22Rv1 (cell line): Measurements from ENCODE around the gene PHKB.

Experiments
- H3K27ac ChIP-seq: fragments of 450-650 bp; 2 replicates; pipeline ENCODE4 v1.5.1; 2017
- CTCF ChIP-seq: fragments of 450-650 bp; IDR thresholded peaks from 2 replicates; pipeline ENCODE4 v1.5.1; 2017; ENCODE audit warnings: mild to moderate bottlenecking
- ZFX ChIP-seq: fragments of 450-650 bp; IDR thresholded peaks from 2 replicates; pipeline ENCODE4 v1.6.1; 2017; ENCODE audit warnings: antibody characterized with exemption, borderline replicate concordance

Gene PHKB

GRCh38 chr16:47446431-47446830 lies 14.7 kb upstream of the PHKB start:
- H3K27ac ChIP-seq = no peak overlapping the region
- TF ChIP-seq ZFX = no peak

GRCh38 chr16:47448830-47449575 lies 12.1 kb upstream of the PHKB start:
- TF ChIP-seq CTCF (no peak), ZFX (no peak)
- no peak overlapping the region for H3K27ac ChIP-seq

DNA sequence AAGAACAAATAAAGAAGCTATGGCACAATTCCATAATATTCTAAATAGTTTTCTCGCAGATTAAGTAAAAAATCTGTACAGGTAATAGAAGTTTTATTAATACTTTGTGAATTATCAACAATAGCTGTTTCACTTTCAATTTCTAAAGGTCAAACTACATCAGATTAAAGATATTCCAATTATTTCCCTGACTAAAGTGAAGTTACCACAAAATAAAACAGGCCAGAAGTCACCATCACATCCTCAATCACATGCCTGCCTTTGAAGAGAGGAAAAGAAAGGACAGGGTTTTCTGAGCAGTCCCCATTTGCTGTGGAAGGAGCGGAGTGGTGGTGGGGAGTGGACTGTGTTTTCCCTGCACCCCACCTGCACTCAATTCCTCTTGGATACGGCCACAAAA lies 11.3 kb upstream of the PHKB start:
- H3K27ac ChIP-seq = no peak overlapping the region
- TF ChIP-seq ZFX (no peak), CTCF (no peak)

DNA sequence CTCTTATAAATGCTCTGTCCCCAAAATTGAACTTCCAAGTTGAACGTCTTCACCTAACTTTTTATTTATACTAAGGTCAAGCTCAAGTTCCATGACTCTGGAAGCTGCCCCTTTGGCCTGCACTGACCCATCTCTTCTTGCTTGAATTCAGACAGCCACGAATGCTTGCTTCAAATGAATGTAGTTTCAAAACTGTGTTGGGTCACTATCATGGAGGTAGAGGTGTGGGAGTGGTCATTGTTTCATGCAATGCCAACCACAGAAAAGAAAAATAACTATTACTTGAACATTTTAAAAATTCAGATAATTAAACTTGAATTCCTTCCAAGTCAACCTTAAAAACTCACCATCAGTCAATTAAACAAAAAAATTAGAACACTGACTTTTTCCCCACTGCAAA lies 2.8 kb upstream of the PHKB start:
- no peak overlapping the region for H3K27ac ChIP-seq
- TF ChIP-seq CTCF = no peak
- no peak for TF ChIP-seq ZFX

GRCh38 chr16:47459603-47460002 lies 1.5 kb upstream of the PHKB start:
- H3K27ac ChIP-seq = no peak overlapping the region
- TF ChIP-seq ZFX = no peak
- TF ChIP-seq CTCF = no peak

DNA sequence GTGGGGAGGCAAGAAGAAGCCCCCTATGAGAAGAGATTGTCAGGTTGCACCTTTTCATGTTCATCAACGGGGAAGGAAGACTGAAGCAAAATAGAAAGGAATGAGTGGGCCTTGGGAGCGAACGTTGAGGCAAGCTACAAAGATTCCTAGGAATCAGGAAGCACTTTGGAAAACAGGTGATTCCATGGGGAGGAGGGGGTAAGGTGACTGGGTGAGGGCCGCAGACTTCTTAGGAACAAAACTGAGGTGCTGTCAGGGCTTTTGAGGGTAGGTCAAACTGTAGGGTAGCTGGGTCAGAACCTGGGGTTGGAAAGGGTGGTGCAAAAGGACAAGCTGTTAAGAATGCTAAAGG lies 796 bp upstream of the PHKB start:
- peak overlapping the region; percentile 97 for H3K27ac ChIP-seq
- TF ChIP-seq ZFX (no peak), CTCF (no peak)

GRCh38 chr16:47461598-47462266 lies 601 bp downstream of the PHKB start:
- H3K27ac ChIP-seq = peak overlapping the region; percentile 97
- TF ChIP-seq CTCF (no peak), ZFX (no peak)
